ENCODE data around the gene TRHDE. TPM values are rescaled to one million over a fixed set of nuclear protein-coding genes. Genes with fewer than 3 reads are reported as not detected.
A peak's percentile ranks its signal among the peaks of the same experiment; 100 is the strongest.

TRHDE gene
- total RNA-seq (1 to 10 TPM in 3 of 9 donors, under 1 TPM in 6; 0.11 to 3.9 (median 0.68) TPM), polyA plus RNA-seq (1 to 10 TPM in 1 of 3 donors, under 1 TPM in 2; 0.20 to 2.0 (median 0.24) TPM)
- long read RNA-seq, donor 1 = 0 reads
- long read RNA-seq, donor 2 = 0 reads
- long read RNA-seq, donor 3 = 0 reads
- long read RNA-seq, donor 4 = 0 reads
- long read RNA-seq, donor 5 = 0 reads
- long read RNA-seq, donor 6 = 0 reads
- long read RNA-seq, donor 7 = 0 reads
- long read RNA-seq, donor 8 = 0 reads
- long read RNA-seq, donor 9 = 0 reads
- long read RNA-seq, donor 10 = 0 reads

DNA sequence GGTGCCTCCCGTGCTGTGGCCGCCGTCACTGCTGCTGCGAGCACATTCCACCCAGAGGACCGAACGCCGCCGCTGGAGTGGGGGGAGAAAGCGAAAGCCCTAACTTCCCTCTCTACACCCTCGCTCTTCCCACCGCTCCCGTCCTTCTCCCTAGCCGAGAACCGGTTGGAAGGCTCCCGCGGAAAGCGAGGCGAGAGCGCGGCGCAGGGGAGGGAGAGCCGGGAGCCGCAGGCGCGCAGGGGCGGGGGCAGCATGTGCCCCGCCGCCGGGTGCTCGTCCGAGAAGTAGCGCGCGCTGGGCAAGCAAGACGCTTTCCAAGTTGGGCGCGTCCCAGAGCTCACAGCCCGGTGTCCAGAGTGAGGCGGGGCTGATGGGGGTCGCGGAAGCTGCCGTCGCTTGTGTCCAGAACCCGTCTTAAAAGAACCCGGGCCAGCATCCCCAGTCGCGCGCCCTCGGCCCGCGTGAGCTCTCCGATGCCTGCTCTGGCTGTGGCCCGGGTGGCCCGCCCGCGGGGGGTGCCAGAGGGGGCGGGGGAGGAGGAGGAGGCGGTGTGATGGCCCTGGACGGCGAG is at the start of gene TRHDE:
Gene TRHDE (plus strand): TSS at position 280 of the 571 bp plus-strand sequence. CDS start 274 bp downstream, at position 554.
- H3K27ac ChIP-seq = peak within 1 kb of the TSS in 1 of 5 donors; percentile 64
- intact Hi-C loops (cut with DNase I) = no loop called here
- H3K4me1 ChIP-seq (replicated peaks in 1 of 2) = peaks cover 8 to 24% of the 10 kb centered on the region in 2 donors
- H3K36me3 ChIP-seq (replicated peaks in 1 of 2) = no peaks in the 10 kb centered on the region
- peak in 2 of 7 donors; percentile 14 to 22 for DNase-seq
- WGBS, 4 donors = 0 to 2% (median 1%) methylated on average over 8 to 60 of the region's 60 CpGs
- peak within 1 kb of the TSS in 2 of 4 donors; percentile 35 to 59 for H3K4me3 ChIP-seq
- H3K27me3 ChIP-seq = peaks cover 27% of the 10 kb centered on the region
- TF ChIP-seq CTCF (IDR thresholded peaks at IDR 0.05) (no peak), POLR2A (IDR thresholded peaks at IDR 0.05) (no peak)
- H3K9me3 ChIP-seq (replicated peaks in 1 of 3) = no peaks in the 10 kb centered on the region

DNA sequence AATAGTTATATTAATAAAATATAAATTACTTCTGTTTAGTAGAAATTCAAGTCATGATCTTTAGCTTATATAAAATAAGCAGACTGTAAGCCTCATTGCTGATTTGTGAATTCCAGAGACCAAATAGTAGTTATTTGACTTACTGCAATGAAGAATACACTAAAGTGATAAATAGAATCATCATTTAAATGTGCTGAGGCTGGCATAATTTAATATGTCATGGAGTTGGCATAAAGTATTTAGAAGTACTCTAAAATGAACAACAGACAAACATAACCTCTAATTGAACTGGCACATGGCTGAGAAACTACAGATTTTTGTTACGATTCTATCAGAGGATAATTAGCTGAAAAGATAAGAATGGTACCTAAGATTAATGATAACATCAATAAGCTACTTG is 45.7 kb upstream of the TRHDE start:
- Histone ChIP-seq H3K4me1 (replicated peaks in 1 of 2) (no peaks in the 10 kb centered on the region), H3K36me3 (replicated peaks in 1 of 2) (no peaks in the 10 kb centered on the region), H3K27ac (no peak overlapping the region), H3K4me3 (no peak overlapping the region), H3K9me3 (replicated peaks in 1 of 3) (no peaks in the 10 kb centered on the region), H3K27me3 (no peaks in the 10 kb centered on the region)
- no peak for TF ChIP-seq POLR2A (IDR thresholded peaks at IDR 0.05)
- no peak for TF ChIP-seq CTCF (IDR thresholded peaks at IDR 0.05)
- DNase-seq = no peak
- intact Hi-C loops (cut with DNase I) = no loop called here
- 57 to 80% (median 70%) methylated on average over 1 of the region's 1 CpG for WGBS, 4 donors

GRCh38 chr12:72228424-72228823 is 43.7 kb upstream of the TRHDE start:
- no peak for DNase-seq
- Histone ChIP-seq H3K4me3 (no peak overlapping the region), H3K4me1 (replicated peaks in 1 of 2) (no peaks in the 10 kb centered on the region), H3K27ac (no peak overlapping the region), H3K9me3 (replicated peaks in 1 of 3) (no peaks in the 10 kb centered on the region), H3K36me3 (replicated peaks in 1 of 2) (no peaks in the 10 kb centered on the region), H3K27me3 (no peaks in the 10 kb centered on the region)
- TF ChIP-seq POLR2A (IDR thresholded peaks at IDR 0.05) (no peak), CTCF (IDR thresholded peaks at IDR 0.05) (no peak)
- intact Hi-C loops (cut with DNase I) = no loop called here

DNA sequence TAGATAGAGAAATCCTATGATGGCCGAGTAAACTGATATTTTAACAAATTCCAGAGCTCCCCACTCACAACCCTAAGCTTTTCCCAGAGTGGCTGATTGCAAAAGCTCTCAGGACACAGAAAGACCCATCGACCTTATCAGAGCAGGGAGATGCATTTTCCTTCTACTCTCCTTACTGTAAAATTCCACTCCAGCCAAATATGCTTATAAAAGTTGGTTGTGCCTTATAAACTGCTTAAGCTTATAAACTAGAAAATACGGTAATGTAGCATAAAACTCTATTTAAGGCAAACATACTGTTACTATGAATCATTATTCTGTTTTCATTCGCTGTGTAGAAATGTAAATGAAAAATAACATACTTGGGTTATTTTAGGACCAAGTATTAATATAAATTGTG is 41.6 kb upstream of the TRHDE start:
- H3K27me3 ChIP-seq = no peaks in the 10 kb centered on the region
- intact Hi-C loops (cut with DNase I) = no loop called here
- no peak overlapping the region for H3K27ac ChIP-seq
- no peak overlapping the region for H3K4me3 ChIP-seq
- no peak for DNase-seq
- H3K36me3 ChIP-seq (replicated peaks in 1 of 2) = no peaks in the 10 kb centered on the region
- TF ChIP-seq POLR2A (IDR thresholded peaks at IDR 0.05) (no peak), CTCF (IDR thresholded peaks at IDR 0.05) (no peak)
- H3K4me1 ChIP-seq (replicated peaks in 1 of 2) = no peaks in the 10 kb centered on the region
- H3K9me3 ChIP-seq (replicated peaks in 1 of 3) = no peaks in the 10 kb centered on the region
- WGBS, 4 donors = 52 to 63% (median 58%) methylated on average over 4 of the region's 4 CpGs
